ENCODE results near the gene ADAM12.

- TF ChIP-seq CTCF (conservative IDR thresholded peaks at IDR 0.05; ENCODE audit: low read depth in 2 of 2) (no peak), EZH2 (IDR thresholded peaks at IDR 0.05; ENCODE audit: low read depth, unreplicated experiment) (no peak), CREB1 (CRISPR knock-in tag; IDR thresholded peaks at IDR 0.05; ENCODE audit: low read depth) (no peak), POLR2AphosphoS5 (IDR thresholded peaks at IDR 0.05; ENCODE audit: low read depth) (no peak), NANOG (IDR thresholded peaks at IDR 0.05; ENCODE audit: borderline replicate concordance) (no peak), REST (IDR thresholded peaks at IDR 0.05; ENCODE audit: unreplicated experiment) (no peak), JUNB (IDR thresholded peaks at IDR 0.05; ENCODE audit: unreplicated experiment) (no peak), ZNF114 (CRISPR knock-in tag; IDR thresholded peaks at IDR 0.05) (no peak), EZH2phosphoT487 (IDR thresholded peaks at IDR 0.05; ENCODE audit: unreplicated experiment) (no peak)
These were observed 252.2 kb downstream of the ADAM12 start for GRCh38 chr10:126135941-126136595.
